G401 (cell line): ENCODE results near the gene ROMO1. TPM values are rescaled to one million over a fixed set of nuclear protein-coding genes. Genes with fewer than 3 reads are reported as not detected.

Experiments used
- DNase-seq: peaks from one replicate; pipeline ENCODE4 v3.0.0-alpha.2; 2015; ENCODE audit warnings: low spot score
- in situ Hi-C: cut with HindIII; loops from 2 replicates; pipeline ENCODE4 v1.10.0; 2016; ENCODE audit warnings: low sequenced_read_pairs, mixed read lengths
- total RNA-seq: library from RNA; depleted of rRNA; stranded (reverse); fragments of >200 nt; shearing (Covaris generic); gene quantifications from 2 replicates; pipeline ENCODE4 v1.2.3, GENCODE V29; 2014; rRNA removed

Gene ROMO1
- 152 and 320 TPM in 2 replicates for total RNA-seq

DNA sequence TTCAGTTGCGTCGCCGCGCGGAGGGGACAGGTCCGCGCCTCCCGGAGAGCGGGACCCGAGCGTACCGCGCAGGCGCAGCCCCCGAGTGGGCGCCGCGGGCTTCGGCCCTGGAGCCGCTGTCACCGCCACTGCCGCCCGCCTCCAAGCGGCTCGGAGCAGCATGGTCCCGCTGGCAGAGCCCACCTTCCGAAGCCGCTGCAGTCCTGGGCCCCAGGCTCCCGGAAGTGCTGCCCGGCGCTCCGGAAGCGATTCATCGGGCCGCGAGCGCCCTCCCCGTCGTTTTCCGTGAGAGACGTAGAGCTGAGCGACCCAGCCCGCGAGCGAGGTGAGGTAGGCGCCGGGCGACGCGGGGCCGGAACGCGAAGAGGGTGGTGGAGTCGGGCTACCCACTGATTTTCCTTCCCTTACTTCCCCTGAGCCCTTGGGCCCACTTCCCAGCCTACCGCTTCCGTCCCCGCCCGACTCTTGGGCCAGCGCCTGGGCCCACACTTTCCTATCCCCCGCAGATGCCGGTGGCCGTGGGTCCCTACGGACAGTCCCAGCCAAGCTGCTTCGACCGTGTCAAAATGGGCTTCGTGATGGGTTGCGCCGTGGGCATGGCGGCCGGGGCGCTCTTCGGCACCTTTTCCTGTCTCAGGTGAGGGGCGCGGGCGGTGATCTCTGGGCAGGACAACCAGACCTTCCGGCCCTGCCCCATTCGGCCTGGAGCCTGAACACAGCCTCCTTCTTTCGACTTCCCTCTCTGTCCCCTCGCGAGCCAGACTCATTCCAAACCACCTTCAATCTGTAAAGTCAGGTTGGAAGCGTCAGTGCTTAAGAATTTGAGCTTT, at the start of gene ROMO1, which contains the start of gene NFS1:
Gene ROMO1 (plus strand): TSS at position 279 of the 830 bp plus-strand sequence. CDS start 228 bp downstream, at position 507.
Gene NFS1 (minus strand): TSS at position 226 of the 830 bp plus-strand sequence. CDS start 64 bp downstream, at position 162.
- in situ Hi-C loops, result no loop called here
- DNase-seq, result peak; percentile 86

GRCh38 chr20:35650632-35651031, 48.6 kb upstream of the ROMO1 start:
- in situ Hi-C loops, result no loop called here
- DNase-seq, result no peak

- no peak for DNase-seq
- in situ Hi-C loops, result no loop called here
Observed at GRCh38 chr20:35651958-35652357, 47.2 kb upstream of the ROMO1 start.

- in situ Hi-C loops, result no loop called here
- DNase-seq, result no peak
Observed at GRCh38 chr20:35652641-35653429, 46.4 kb upstream of the ROMO1 start.

GRCh38 chr20:35653430-35653734, 45.8 kb upstream of the ROMO1 start:
- no peak for DNase-seq

GRCh38 chr20:35653893-35654292, 45.3 kb upstream of the ROMO1 start:
- in situ Hi-C loops, result no loop called here
- DNase-seq, result no peak

More at GRCh38 chr20:35653430-35653734, 45.8 kb upstream of the ROMO1 start:
- in situ Hi-C loops, result no loop called here

- in situ Hi-C loops, result no loop called here
- DNase-seq, result no peak
Observed at GRCh38 chr20:35654415-35654814, 44.8 kb upstream of the ROMO1 start.

DNA sequence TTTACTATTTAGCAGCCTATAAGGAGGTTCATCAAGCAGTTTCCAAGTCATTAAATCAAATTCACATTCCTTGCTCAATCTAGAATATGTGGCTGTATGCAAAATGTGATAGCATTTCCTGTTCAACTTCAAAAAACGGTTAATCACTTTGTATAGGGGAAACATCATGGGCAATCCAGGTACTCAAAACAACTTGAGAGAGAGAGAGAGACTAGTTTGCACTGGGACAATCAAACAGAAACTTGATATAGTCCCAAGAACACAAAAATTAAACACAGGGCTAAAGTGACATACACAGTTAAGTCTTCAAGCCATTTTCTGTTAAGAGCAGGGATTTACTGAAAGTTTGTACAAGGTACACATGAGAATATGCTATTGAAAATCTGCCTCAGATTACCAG, 41.9 kb upstream of the ROMO1 start:
- in situ Hi-C loops, result no loop called here
- DNase-seq, result no peak

DNA sequence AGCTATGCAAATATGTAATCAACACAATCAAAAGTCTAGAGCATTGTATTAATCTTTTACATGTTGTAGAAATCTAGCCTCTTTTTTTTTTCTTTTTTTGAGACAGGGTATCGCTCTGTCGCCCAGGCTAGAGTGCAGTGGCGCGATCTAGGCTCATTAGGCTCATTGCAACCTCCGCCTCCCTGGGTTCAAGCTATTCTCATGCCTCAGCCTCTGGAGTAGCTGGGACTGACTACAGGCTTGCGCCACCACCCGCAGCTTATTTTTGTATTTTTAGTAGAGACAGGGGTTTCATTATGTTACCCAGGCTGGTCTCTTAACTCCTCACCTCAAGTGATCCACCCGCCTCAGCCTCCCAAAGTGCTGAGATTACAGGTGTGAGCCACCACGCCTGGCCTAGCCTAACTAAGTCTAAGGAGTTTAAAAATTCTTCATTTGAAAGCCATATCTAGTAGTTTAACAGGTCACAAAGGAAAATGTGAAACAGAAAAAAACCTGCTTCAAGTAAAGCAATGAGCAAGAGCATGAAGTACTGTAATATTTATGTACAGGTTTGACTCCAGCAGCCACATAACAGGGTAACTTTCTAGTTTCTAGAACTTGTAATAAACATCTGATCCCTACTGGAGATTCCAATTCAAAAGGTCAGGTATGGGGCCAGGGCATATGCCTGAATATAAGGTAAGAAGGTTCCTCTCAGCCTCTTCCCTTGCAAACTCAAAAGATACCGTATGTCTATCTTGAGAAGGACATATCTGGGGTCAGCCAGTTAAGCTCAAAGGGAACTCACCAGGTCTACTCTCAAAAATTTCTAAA, 38.9 kb upstream of the ROMO1 start:
- DNase-seq, result no peak
- in situ Hi-C loops, result no loop called here

GRCh38 chr20:35661053-35661452, 38.2 kb upstream of the ROMO1 start:
- no peak for DNase-seq
- in situ Hi-C loops, result no loop called here

DNA sequence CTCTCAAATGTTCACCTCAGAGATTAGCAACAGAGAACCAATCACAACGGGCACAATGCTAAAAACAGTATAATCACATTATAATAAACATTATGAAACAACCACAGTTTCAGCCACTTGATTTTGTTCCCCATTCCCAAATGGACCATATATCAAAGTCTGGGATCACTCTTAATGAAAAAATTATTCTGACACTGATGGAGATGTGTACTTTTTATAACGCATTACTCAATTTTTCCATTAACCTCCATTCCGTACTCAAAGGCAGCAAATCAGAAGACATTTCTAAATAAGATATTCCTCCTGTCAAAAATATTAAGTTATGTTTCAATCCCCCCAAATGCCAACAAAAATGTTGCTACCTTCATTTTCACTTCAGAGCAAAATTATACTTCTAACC, 37.3 kb upstream of the ROMO1 start:
- in situ Hi-C loops, result no loop called here
- DNase-seq, result no peak

DNA sequence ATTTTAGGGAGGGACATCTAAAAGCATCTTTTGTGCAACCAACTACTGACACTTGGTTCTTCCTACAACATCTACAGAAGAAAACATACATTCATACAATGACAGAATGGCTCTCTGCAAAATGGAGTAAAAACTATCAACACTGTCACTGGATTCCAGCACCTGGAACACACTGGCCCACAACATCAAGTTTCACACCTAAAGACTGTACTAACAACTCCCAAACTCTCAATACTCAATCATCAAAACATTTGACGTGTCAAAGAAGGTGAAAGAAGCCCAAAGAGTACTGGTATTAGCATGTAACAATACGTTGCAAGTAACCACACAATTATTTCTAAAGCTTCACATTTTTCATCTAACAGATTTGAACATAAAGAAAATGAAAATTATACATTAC, 36.7 kb upstream of the ROMO1 start:
- in situ Hi-C loops, result no loop called here

GRCh38 chr20:35663516-35664465, 35.4 kb upstream of the ROMO1 start:
- in situ Hi-C loops, result no loop called here
- DNase-seq, result no peak

More for the DNA sequence above, 36.7 kb upstream of the ROMO1 start:
- no peak for DNase-seq

GRCh38 chr20:35664466-35665206, 34.6 kb upstream of the ROMO1 start, which contains the start of the genes CPNE1 and RBM12:
TSS of gene CPNE1 (minus strand) at chr20:35664900. CDS start at chr20:35632923, 31,977 bp downstream.
TSS of gene RBM12 (minus strand) at chr20:35664900. CDS start at chr20:35655322, 9,578 bp downstream.
- DNase-seq, result peak; percentile 92
- in situ Hi-C loops, result no loop called here

GRCh38 chr20:35665949-35666288, 33.3 kb upstream of the ROMO1 start:
- DNase-seq, result no peak
- in situ Hi-C loops, result no loop called here

DNA sequence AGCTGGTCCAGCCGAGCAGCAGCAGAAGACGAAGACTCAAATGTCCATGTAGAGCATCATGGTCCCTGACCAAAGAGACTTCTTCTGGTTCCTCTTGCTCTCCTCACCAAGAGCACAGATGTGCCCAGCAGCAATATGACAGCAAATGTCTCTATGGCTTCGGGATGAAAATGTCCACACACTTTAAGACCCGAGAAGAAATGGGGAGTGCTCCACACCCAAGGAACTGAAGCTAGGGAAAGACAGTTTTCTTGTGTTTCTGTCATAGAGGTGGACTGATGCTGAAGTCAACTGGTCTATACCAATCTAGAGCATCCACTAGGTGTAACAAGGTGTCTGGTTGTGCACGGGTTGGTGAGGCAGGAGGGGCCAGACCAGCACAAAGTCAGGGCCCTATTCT, 30.0 kb upstream of the ROMO1 start:
- in situ Hi-C loops, result no loop called here
- no peak for DNase-seq

- in situ Hi-C loops, result no loop called here
- DNase-seq, result no peak
Observed at GRCh38 chr20:35669681-35670080, 29.5 kb upstream of the ROMO1 start.

DNA sequence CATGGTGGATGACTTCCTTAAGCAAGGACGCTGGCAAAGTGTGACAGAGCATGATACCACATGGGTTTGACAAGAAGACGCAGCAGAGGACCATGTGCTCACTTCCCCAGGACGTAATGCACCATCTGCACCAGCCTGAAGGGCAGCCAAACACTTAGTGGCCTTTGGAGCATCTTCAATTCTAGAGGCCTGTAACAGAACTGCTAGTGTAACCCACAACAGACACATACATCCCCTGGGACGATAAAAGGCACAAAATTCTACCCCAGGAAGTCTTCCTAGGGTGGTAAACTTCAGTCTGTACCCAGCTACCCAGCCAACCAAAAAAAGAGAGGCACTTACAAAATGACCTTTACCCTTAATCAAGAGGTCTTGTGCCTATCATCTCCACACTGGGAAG, 25.3 kb upstream of the ROMO1 start:
- in situ Hi-C loops, result no loop called here
- DNase-seq, result peak; percentile 83
